NCI-H1436 treated with DMSO at 0.1 percent for 48 hours (cell line): ENCODE data around the gene LARGE2.

Source experiments
- DNase-seq: peaks from one replicate; lab custom pipeline; 2025; lab: John Stamatoyannopoulos, UW

Gene LARGE2

GRCh38 chr11:45930031-45930794 is 7.8 kb downstream of the LARGE2 start:
- peak; percentile 28 for DNase-seq

GRCh38 chr11:45930951-45931570 is 8.6 kb downstream of the LARGE2 start:
- DNase-seq: no peak

GRCh38 chr11:45931739-45932138 is 9.3 kb downstream of the LARGE2 start:
- no peak for DNase-seq

- DNase-seq: no peak
Measured at GRCh38 chr11:45932217-45932616, 9.8 kb downstream of the LARGE2 start.

GRCh38 chr11:45933131-45933831 is 10.8 kb downstream of the LARGE2 start:
- DNase-seq: no peak

GRCh38 chr11:45933846-45934579 is 11.6 kb downstream of the LARGE2 start:
- no peak for DNase-seq

GRCh38 chr11:45934580-45935318 is 12.3 kb downstream of the LARGE2 start:
- no peak for DNase-seq

GRCh38 chr11:45935349-45936064 is 13.1 kb downstream of the LARGE2 start:
- no peak for DNase-seq

GRCh38 chr11:45936511-45937054 is 14.1 kb downstream of the LARGE2 start:
- no peak for DNase-seq

GRCh38 chr11:45937916-45938315 is 15.5 kb downstream of the LARGE2 start:
- DNase-seq: no peak

GRCh38 chr11:45939836-45940235 is 17.4 kb downstream of the LARGE2 start:
- DNase-seq: no peak

- DNase-seq: no peak
Measured at GRCh38 chr11:45941285-45941684, 18.8 kb downstream of the LARGE2 start.

- no peak for DNase-seq
Measured at GRCh38 chr11:45942381-45942780, 19.9 kb downstream of the LARGE2 start.

- no peak for DNase-seq
Measured at GRCh38 chr11:45945397-45945999, 23.0 kb downstream of the LARGE2 start.

- DNase-seq: no peak
Measured at GRCh38 chr11:45947885-45948284, 25.4 kb downstream of the LARGE2 start.

- no peak for DNase-seq
Measured at GRCh38 chr11:45948356-45948755, 25.9 kb downstream of the LARGE2 start.

GRCh38 chr11:45949992-45950407 is 27.5 kb downstream of the LARGE2 start:
- no peak for DNase-seq

- no peak for DNase-seq
Measured at GRCh38 chr11:45959851-45960250, 37.4 kb downstream of the LARGE2 start.

- DNase-seq: no peak
Measured at GRCh38 chr11:45960387-45961095, 38.1 kb downstream of the LARGE2 start.
